Rectal smooth muscle tissue (tissue), 1 donor: ENCODE data around the gene STAT6.

Experiments used
- H3K27ac ChIP-seq: one replicate; pipeline ENCODE4 v1.7.0; 2013; ENCODE audit warnings: low read depth, low read length, inconsistent platforms
- H3K27me3 ChIP-seq: one replicate; pipeline ENCODE4 v1.7.0; 2013; ENCODE audit warnings: low read length; ENCODE audit not compliant: control insufficient read depth, insufficient read depth
- H3K36me3 ChIP-seq: one replicate; pipeline ENCODE4 v1.7.0; 2013; ENCODE audit warnings: low read length; ENCODE audit not compliant: control insufficient read depth, insufficient read depth
- H3K4me1 ChIP-seq: one replicate; pipeline ENCODE4 v1.7.0; 2013; ENCODE audit warnings: low read length; ENCODE audit not compliant: control insufficient read depth, insufficient read depth
- H3K4me3 ChIP-seq: one replicate; pipeline ENCODE4 v1.7.0; 2013; ENCODE audit warnings: low read length
- H3K9ac ChIP-seq: one replicate; pipeline ENCODE4 v1.7.0; 2013; ENCODE audit warnings: low read length

The STAT6 gene

GRCh38 chr12:57139796-57140649 is 28.9 kb upstream of the STAT6 start:
- H3K4me1 ChIP-seq: peaks cover 8% of the 10 kb centered on the region
- no peaks in the 10 kb centered on the region for H3K27me3 ChIP-seq
- H3K36me3 ChIP-seq: peaks cover 25% of the 10 kb centered on the region
- no peak overlapping the region for H3K27ac ChIP-seq
- H3K9ac ChIP-seq: no peak overlapping the region
- no peak overlapping the region for H3K4me3 ChIP-seq

- Histone ChIP-seq H3K27ac (no peak overlapping the region), H3K27me3 (no peaks in the 10 kb centered on the region), H3K4me1 (peaks cover 10% of the 10 kb centered on the region), H3K4me3 (no peak overlapping the region), H3K36me3 (peaks cover 20% of the 10 kb centered on the region), H3K9ac (no peak overlapping the region)
Observed at GRCh38 chr12:57138526-57139272, 27.5 kb upstream of the STAT6 start.

GRCh38 chr12:57135527-57136326 is 24.6 kb upstream of the STAT6 start:
- Histone ChIP-seq H3K27me3 (no peaks in the 10 kb centered on the region), H3K36me3 (peaks cover 4% of the 10 kb centered on the region), H3K27ac (peak overlapping the region; percentile 69), H3K9ac (no peak overlapping the region), H3K4me1 (peaks cover 20% of the 10 kb centered on the region), H3K4me3 (no peak overlapping the region)

- Histone ChIP-seq H3K27me3 (no peaks in the 10 kb centered on the region), H3K36me3 (peaks cover 4% of the 10 kb centered on the region), H3K9ac (no peak overlapping the region), H3K27ac (peak overlapping the region; percentile 69), H3K4me1 (peaks cover 20% of the 10 kb centered on the region), H3K4me3 (no peak overlapping the region)
Observed at GRCh38 chr12:57134949-57135348, 23.8 kb upstream of the STAT6 start.

GRCh38 chr12:57133916-57134315 is 22.8 kb upstream of the STAT6 start:
- Histone ChIP-seq H3K27me3 (no peaks in the 10 kb centered on the region), H3K36me3 (no peaks in the 10 kb centered on the region), H3K4me3 (peak overlapping the region; percentile 26), H3K27ac (no peak overlapping the region), H3K9ac (no peak overlapping the region), H3K4me1 (peaks cover 20% of the 10 kb centered on the region)

GRCh38 chr12:57133013-57133569 is 21.9 kb upstream of the STAT6 start:
- Histone ChIP-seq H3K4me3 (no peak overlapping the region), H3K27ac (peak overlapping the region; percentile 22), H3K27me3 (no peaks in the 10 kb centered on the region), H3K4me1 (peaks cover 20% of the 10 kb centered on the region), H3K36me3 (no peaks in the 10 kb centered on the region), H3K9ac (no peak overlapping the region)

- Histone ChIP-seq H3K27me3 (no peaks in the 10 kb centered on the region), H3K27ac (peak overlapping the region; percentile 11), H3K9ac (no peak overlapping the region), H3K4me3 (no peak overlapping the region), H3K4me1 (peaks cover 20% of the 10 kb centered on the region), H3K36me3 (no peaks in the 10 kb centered on the region)
Observed at GRCh38 chr12:57131896-57132744, 21.0 kb upstream of the STAT6 start.

GRCh38 chr12:57130941-57131340 is 19.8 kb upstream of the STAT6 start:
- H3K4me1 ChIP-seq: peaks cover 20% of the 10 kb centered on the region
- peak overlapping the region; percentile 33 for H3K27ac ChIP-seq
- no peak overlapping the region for H3K9ac ChIP-seq
- no peaks in the 10 kb centered on the region for H3K27me3 ChIP-seq
- H3K36me3 ChIP-seq: no peaks in the 10 kb centered on the region
- H3K4me3 ChIP-seq: peak overlapping the region; percentile 43

GRCh38 chr12:57129889-57130288 is 18.7 kb upstream of the STAT6 start:
- Histone ChIP-seq H3K27ac (peak overlapping the region; percentile 66), H3K27me3 (no peaks in the 10 kb centered on the region), H3K36me3 (no peaks in the 10 kb centered on the region), H3K9ac (no peak overlapping the region), H3K4me3 (peak overlapping the region; percentile 74), H3K4me1 (peaks cover 12% of the 10 kb centered on the region)

GRCh38 chr12:57129321-57129842 is 18.2 kb upstream of the STAT6 start:
- peak overlapping the region; percentile 74 for H3K4me3 ChIP-seq
- H3K4me1 ChIP-seq: peaks cover 12% of the 10 kb centered on the region
- H3K27me3 ChIP-seq: no peaks in the 10 kb centered on the region
- peak overlapping the region; percentile 66 for H3K27ac ChIP-seq
- no peak overlapping the region for H3K9ac ChIP-seq
- no peaks in the 10 kb centered on the region for H3K36me3 ChIP-seq

- Histone ChIP-seq H3K9ac (peak overlapping the region; percentile 25), H3K27ac (peak overlapping the region; percentile 66), H3K4me1 (peaks cover 10% of the 10 kb centered on the region), H3K27me3 (no peaks in the 10 kb centered on the region), H3K36me3 (no peaks in the 10 kb centered on the region), H3K4me3 (peak overlapping the region; percentile 74)
Observed at GRCh38 chr12:57128519-57129247, 17.5 kb upstream of the STAT6 start.
